OCI-LY7 (cell line): ENCODE measurements around the gene MKNK2.

Source experiments
- CTCF ChIP-seq: fragments of 200-600 bp; sonication (generic); conservative IDR thresholded peaks from 2 replicates; pipeline ENCODE4 v1.5.1; 2014; ENCODE audit warnings: mild to moderate bottlenecking, antibody characterized with exemption, low read length, moderate library complexity, mixed read lengths
- EZH2phosphoT487 ChIP-seq: fragments of 200-600 bp; sonication (generic); IDR thresholded peaks from 2 replicates; pipeline ENCODE4 v1.6.1; 2018; ENCODE audit warnings: low read depth, borderline replicate concordance, mild to moderate bottlenecking, mixed run types, antibody characterized with exemption, low read length, moderate library complexity, mixed read lengths

GRCh38 chr19:2062770-2063169 lies 11.7 kb upstream of the MKNK2 start:
- TF ChIP-seq CTCF (no peak), EZH2phosphoT487 (no peak)
